Liver (tissue), 9 donors: Measurements from ENCODE around the gene CCER1. TPM values are rescaled to one million over a fixed set of nuclear protein-coding genes. Genes with fewer than 3 reads are reported as not detected.

Experiments
- DNase-seq: peaks from one replicate; pipeline ENCODE4 v3.0.0-alpha.2; 2017; ENCODE audit warnings: low spot score
- H3K27ac ChIP-seq, 2 donors: one replicate each; pipeline ENCODE4 v1.7.0; 2013; ENCODE audit warnings: inconsistent platforms in 2 of 2, low read length in 2 of 2, control low read depth in 1 of 2, low read depth in 1 of 2, mild to moderate bottlenecking in 1 of 2
- H3K27me3 ChIP-seq, 4 donors: one replicate each; pipeline versions ENCODE4 v1.6.1 to v1.7.0; 2013; ENCODE audit warnings: low read length in 3 of 4, inconsistent platforms in 1 of 4, mild to moderate bottlenecking in 1 of 4, moderate library complexity in 1 of 4; ENCODE audit not compliant: control insufficient read depth in 4 of 4, insufficient read depth in 4 of 4
- H3K36me3 ChIP-seq, 4 donors: one replicate each; pipeline versions ENCODE4 v1.6.1 to v1.7.0; 2013; ENCODE audit warnings: low read length in 3 of 4, mild to moderate bottlenecking in 3 of 4, low read depth in 1 of 4, moderate library complexity in 1 of 4; ENCODE audit not compliant: control insufficient read depth in 4 of 4, insufficient read depth in 3 of 4
- H3K4me1 ChIP-seq, 4 donors: one replicate each; pipeline versions ENCODE4 v1.6.1 to v1.7.0; 2013; ENCODE audit warnings: low read length in 3 of 4, mild to moderate bottlenecking in 3 of 4, moderate library complexity in 1 of 4; ENCODE audit not compliant: control insufficient read depth in 4 of 4, insufficient read depth in 4 of 4
- H3K4me3 ChIP-seq, 3 donors: one replicate each; pipeline versions ENCODE4 v1.6.1 to v1.7.0; 2013; ENCODE audit warnings: low read length in 3 of 3, control low read depth in 1 of 3, low read depth in 1 of 3, mild to moderate bottlenecking in 1 of 3
- H3K9ac ChIP-seq, 2 donors: one replicate each; pipeline ENCODE4 v1.7.0; 2013; ENCODE audit warnings: low read length in 2 of 2, mild to moderate bottlenecking in 2 of 2, moderate library complexity in 2 of 2, control low read depth in 1 of 2, low read depth in 1 of 2
- H3K9me3 ChIP-seq, 4 donors: one replicate each; pipeline versions ENCODE4 v1.6.1 to v1.7.0; 2013; ENCODE audit warnings: low read length in 3 of 4; ENCODE audit not compliant: control insufficient read depth in 4 of 4
- CTCF ChIP-seq: fragments of 150-350 bp; IDR thresholded peaks from 2 replicates; pipeline ENCODE4 v1.5.1; 2017; ENCODE audit warnings: improper control_type of control experiment, low read depth, low read length; ENCODE audit not compliant: missing input control
- EGR1 ChIP-seq, 2 donors: IDR thresholded peaks; 2 replicates each; pipeline ENCODE4 v1.6.1; 2016 to 2018; ENCODE audit warnings: antibody characterized with exemption in 2 of 2, low read depth in 2 of 2
- FOXA1 ChIP-seq: IDR thresholded peaks from 2 replicates; pipeline ENCODE4 v1.6.1; 2016; ENCODE audit warnings: antibody characterized with exemption
- FOXA2 ChIP-seq: IDR thresholded peaks from 2 replicates; pipeline ENCODE4 v1.6.1; 2016; ENCODE audit warnings: antibody characterized with exemption
- GABPA ChIP-seq, 2 donors: IDR thresholded peaks in 1 of 2; conservative IDR thresholded peaks in 1 of 2; 2 replicates each; pipeline ENCODE4 v1.6.1; 2016; ENCODE audit warnings: antibody characterized with exemption in 2 of 2, mild to moderate bottlenecking in 1 of 2, moderate library complexity in 1 of 2
- HNF4A ChIP-seq, 2 donors: conservative IDR thresholded peaks; 2 replicates each; pipeline ENCODE4 v1.6.1; 2016; ENCODE audit warnings: antibody characterized with exemption in 2 of 2, mild to moderate bottlenecking in 2 of 2
- HNF4G ChIP-seq: IDR thresholded peaks from 2 replicates; pipeline ENCODE4 v1.6.1; 2016; ENCODE audit warnings: antibody characterized with exemption
- JUND ChIP-seq, 2 donors: IDR thresholded peaks; 2 replicates each; pipeline ENCODE4 v1.6.1; 2016; ENCODE audit warnings: antibody characterized with exemption in 2 of 2
- MAX ChIP-seq: IDR thresholded peaks from 2 replicates; pipeline ENCODE4 v1.6.1; 2016; ENCODE audit warnings: antibody characterized with exemption
- NR2F2 ChIP-seq: IDR thresholded peaks from 2 replicates; pipeline ENCODE4 v1.6.1; 2016; ENCODE audit warnings: antibody characterized with exemption
- RAD21 ChIP-seq, 2 donors: IDR thresholded peaks; 2 replicates each; pipeline ENCODE4 v1.6.1; 2016; ENCODE audit warnings: antibody characterized with exemption in 2 of 2, mild to moderate bottlenecking in 2 of 2
- REST ChIP-seq: IDR thresholded peaks from 2 replicates; pipeline ENCODE4 v1.6.1; 2016; ENCODE audit warnings: antibody characterized with exemption, mild to moderate bottlenecking
- RXRA ChIP-seq, 2 donors: IDR thresholded peaks; 2 replicates each; pipeline ENCODE4 v1.6.1; 2017 to 2018; ENCODE audit warnings: antibody characterized with exemption in 2 of 2, mild to moderate bottlenecking in 1 of 2
- SP1 ChIP-seq: IDR thresholded peaks from 2 replicates; pipeline ENCODE4 v1.6.1; 2018; ENCODE audit warnings: antibody characterized with exemption, mild to moderate bottlenecking
- TAF1 ChIP-seq: conservative IDR thresholded peaks from 2 replicates; pipeline ENCODE4 v1.6.1; 2016; ENCODE audit warnings: antibody characterized with exemption, mild to moderate bottlenecking
- YY1 ChIP-seq: IDR thresholded peaks from 2 replicates; pipeline ENCODE4 v1.6.1; 2016; ENCODE audit warnings: antibody characterized with exemption, mild to moderate bottlenecking
- WGBS: extraction: QIAGEN DNeasy Blood & Tissue Kit; methylation state at CpG from one replicate; pipeline ENCODE4 v1.1.7; 2013; 5-methylcytosine and 5-hydroxymethylcytosine counted together
- polyA plus RNA-seq, 2 donors: library from polyadenylated mRNA; stranded (reverse) in 1 of 2; unstranded in 1 of 2; fragments of 200-250 nt in 1 of 2; fragments of >200 nt in 1 of 2; fragmentation: Nextera tagmentation in 1 of 2; extraction: Ambion mirVana in 1 of 2; gene quantifications; one replicate each; pipeline versions ENCODE4 v1.2.1 to v1.2.3, GENCODE V29; 2013 to 2015
- total RNA-seq, 2 donors: library from RNA; depleted of rRNA; stranded (reverse); fragments of >200 nt; gene quantifications; one replicate each; pipeline ENCODE4 v1.2.3, GENCODE V29; 2014
- TF ChIP-seq, protein P1 (sequence below): IDR thresholded peaks from 2 replicates; pipeline ENCODE4 v1.6.1; 2016; ENCODE audit warnings: antibody characterized with exemption
- TF ChIP-seq, protein P2 (sequence below): IDR thresholded peaks from 2 replicates; pipeline ENCODE4 v1.6.1; 2016; ENCODE audit warnings: antibody characterized with exemption
- donor health status: healthy.
- donor health status: healthy.
- donor health status: healthy.
- donor health status: healthy.
- donor health status: healthy.

Gene CCER1
- total and polyA plus RNA-seq, 4 donors, result not detected

DNA sequence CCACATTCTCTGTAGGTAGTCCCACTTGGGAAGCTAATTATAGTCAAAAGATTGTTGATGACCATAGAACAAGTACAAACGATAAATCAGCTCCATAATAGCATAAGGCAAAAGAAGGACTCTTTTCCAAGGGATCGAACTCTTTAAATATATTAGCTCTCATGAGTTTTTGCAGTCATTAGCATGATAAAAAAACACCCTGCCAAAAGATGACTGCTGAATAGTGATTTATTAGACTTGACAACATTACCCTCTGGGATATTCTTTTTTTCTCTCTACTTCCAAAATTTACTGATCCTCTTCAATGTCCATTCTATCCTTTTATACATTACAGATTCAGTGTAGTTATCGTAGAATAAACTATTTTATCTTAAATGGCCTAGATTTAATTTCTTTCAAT, 35.6 kb upstream of the CCER1 start:
- no peaks in the 10 kb centered on the region for H3K4me1 ChIP-seq
- no peak overlapping the region for H3K27ac ChIP-seq
- no peaks in the 10 kb centered on the region for H3K27me3 ChIP-seq
- TF ChIP-seq GABPA (IDR thresholded peaks at IDR 0.05 in 1 of 2, conservative IDR thresholded peaks at IDR 0.05 in 1 of 2), result no peak
- TF ChIP-seq REST, result no peak
- TF ChIP-seq YY1, result no peak
- no peak for TF ChIP-seq MAX
- no peak for TF ChIP-seq RXRA (IDR thresholded peaks at IDR 0.05)
- TF ChIP-seq NR2F2, result no peak
- H3K9me3 ChIP-seq, result no peaks in the 10 kb centered on the region
- H3K36me3 ChIP-seq, result no peaks in the 10 kb centered on the region
- 48% methylated on average over 3 of the region's 3 CpGs for WGBS
- DNase-seq, result no peak
- no peak overlapping the region for H3K9ac ChIP-seq
- H3K4me3 ChIP-seq, result no peak overlapping the region

GRCh38 chr12:90989686-90990111, 34.7 kb upstream of the CCER1 start:
- no peak overlapping the region for H3K9ac ChIP-seq
- no peak overlapping the region for H3K4me3 ChIP-seq
- no peaks in the 10 kb centered on the region for H3K36me3 ChIP-seq
- H3K27me3 ChIP-seq, result no peaks in the 10 kb centered on the region
- 89% methylated on average over 1 of the region's 1 CpG for WGBS
- no peaks in the 10 kb centered on the region for H3K9me3 ChIP-seq
- no peaks in the 10 kb centered on the region for H3K4me1 ChIP-seq
- no peak overlapping the region for H3K27ac ChIP-seq
- no peak for DNase-seq
- TF ChIP-seq SP1 (no peak), RXRA (IDR thresholded peaks at IDR 0.05) (no peak), CTCF (no peak), GABPA (IDR thresholded peaks at IDR 0.05 in 1 of 2, conservative IDR thresholded peaks at IDR 0.05 in 1 of 2) (no peak), HNF4A (conservative IDR thresholded peaks at IDR 0.05) (no peak), TAF1 (no peak), FOXA1 (no peak), HNF4G (no peak), JUND (IDR thresholded peaks at IDR 0.05) (no peak), YY1 (no peak), MAX (no peak), EGR1 (IDR thresholded peaks at IDR 0.05; ENCODE audit: low read depth in 2 of 2) (no peak), REST (no peak), RAD21 (IDR thresholded peaks at IDR 0.05) (no peak), NR2F2 (no peak), FOXA2 (no peak)
- TF ChIP-seq, protein P1, sequence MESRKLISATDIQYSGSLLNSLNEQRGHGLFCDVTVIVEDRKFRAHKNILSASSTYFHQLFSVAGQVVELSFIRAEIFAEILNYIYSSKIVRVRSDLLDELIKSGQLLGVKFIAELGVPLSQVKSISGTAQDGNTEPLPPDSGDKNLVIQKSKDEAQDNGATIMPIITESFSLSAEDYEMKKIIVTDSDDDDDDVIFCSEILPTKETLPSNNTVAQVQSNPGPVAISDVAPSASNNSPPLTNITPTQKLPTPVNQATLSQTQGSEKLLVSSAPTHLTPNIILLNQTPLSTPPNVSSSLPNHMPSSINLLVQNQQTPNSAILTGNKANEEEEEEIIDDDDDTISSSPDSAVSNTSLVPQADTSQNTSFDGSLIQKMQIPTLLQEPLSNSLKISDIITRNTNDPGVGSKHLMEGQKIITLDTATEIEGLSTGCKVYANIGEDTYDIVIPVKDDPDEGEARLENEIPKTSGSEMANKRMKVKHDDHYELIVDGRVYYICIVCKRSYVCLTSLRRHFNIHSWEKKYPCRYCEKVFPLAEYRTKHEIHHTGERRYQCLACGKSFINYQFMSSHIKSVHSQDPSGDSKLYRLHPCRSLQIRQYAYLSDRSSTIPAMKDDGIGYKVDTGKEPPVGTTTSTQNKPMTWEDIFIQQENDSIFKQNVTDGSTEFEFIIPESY, result no peak
- TF ChIP-seq, protein P2, sequence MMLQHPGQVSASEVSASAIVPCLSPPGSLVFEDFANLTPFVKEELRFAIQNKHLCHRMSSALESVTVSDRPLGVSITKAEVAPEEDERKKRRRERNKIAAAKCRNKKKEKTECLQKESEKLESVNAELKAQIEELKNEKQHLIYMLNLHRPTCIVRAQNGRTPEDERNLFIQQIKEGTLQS, result no peak
